Peyer's patch (tissue), 4 donors: Measurements from ENCODE around the gene LEPR.

ENCODE experiments used
- POLR2A ChIP-seq, 2 donors: fragments of 450-650 bp; IDR thresholded peaks; one replicate each; pipeline ENCODE4 v1.5.1; 2017; ENCODE audit warnings: antibody characterized with exemption in 2 of 2, mild to moderate bottlenecking in 2 of 2, moderate library complexity in 2 of 2
- TF ChIP-seq, protein P1 (sequence below), 6 experiments: fragments of 450-650 bp in 4 of 6; fragments of 200-600 bp in 2 of 6; sonication (generic) in 1 of 6; IDR thresholded peaks; one replicate each; pipeline ENCODE4 v1.5.1; 2017 to 2019; ENCODE audit warnings: antibody characterized with exemption in 6 of 6, mild to moderate bottlenecking in 3 of 6, moderate library complexity in 1 of 6

GRCh38 chr1:65386439-65386838 lies 34.0 kb upstream of the LEPR start:
- TF ChIP-seq POLR2A (IDR thresholded peaks at IDR 0.05) = no peak
- TF ChIP-seq, protein P1, sequence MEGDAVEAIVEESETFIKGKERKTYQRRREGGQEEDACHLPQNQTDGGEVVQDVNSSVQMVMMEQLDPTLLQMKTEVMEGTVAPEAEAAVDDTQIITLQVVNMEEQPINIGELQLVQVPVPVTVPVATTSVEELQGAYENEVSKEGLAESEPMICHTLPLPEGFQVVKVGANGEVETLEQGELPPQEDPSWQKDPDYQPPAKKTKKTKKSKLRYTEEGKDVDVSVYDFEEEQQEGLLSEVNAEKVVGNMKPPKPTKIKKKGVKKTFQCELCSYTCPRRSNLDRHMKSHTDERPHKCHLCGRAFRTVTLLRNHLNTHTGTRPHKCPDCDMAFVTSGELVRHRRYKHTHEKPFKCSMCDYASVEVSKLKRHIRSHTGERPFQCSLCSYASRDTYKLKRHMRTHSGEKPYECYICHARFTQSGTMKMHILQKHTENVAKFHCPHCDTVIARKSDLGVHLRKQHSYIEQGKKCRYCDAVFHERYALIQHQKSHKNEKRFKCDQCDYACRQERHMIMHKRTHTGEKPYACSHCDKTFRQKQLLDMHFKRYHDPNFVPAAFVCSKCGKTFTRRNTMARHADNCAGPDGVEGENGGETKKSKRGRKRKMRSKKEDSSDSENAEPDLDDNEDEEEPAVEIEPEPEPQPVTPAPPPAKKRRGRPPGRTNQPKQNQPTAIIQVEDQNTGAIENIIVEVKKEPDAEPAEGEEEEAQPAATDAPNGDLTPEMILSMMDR (IDR thresholded peaks at IDR 0.05) = no peak
